PFSK-1 (cell line): Measurements from ENCODE around the gene IL7R.

Experiments used
- POLR2AphosphoS5 ChIP-seq: IDR thresholded peaks from 2 replicates; pipeline ENCODE4 v1.6.1; 2012; ENCODE audit warnings: low read depth, mild to moderate bottlenecking, control low read depth, low read length, moderate library complexity
- REST ChIP-seq, 2 experiments: IDR thresholded peaks; 2 replicates each; pipeline versions ENCODE4 v1.6.1 to v1.8.0; 2011 to 2012; ENCODE audit warnings: low read depth in 2 of 2, low read length in 2 of 2, control low read depth in 1 of 2, inconsistent platforms in 1 of 2, mild to moderate bottlenecking in 1 of 2, moderate library complexity in 1 of 2; ENCODE audit not compliant: insufficient read depth in 1 of 2

GRCh38 chr5:35879649-35880048, 23.0 kb downstream of the IL7R start:
- TF ChIP-seq REST (IDR thresholded peaks at IDR 0.05; ENCODE audit: insufficient read depth in 1 of 2, low read depth in 2 of 2, low read length in 2 of 2): no peak
- no peak for TF ChIP-seq POLR2AphosphoS5
